Omental fat pad (tissue), 4 donors: ENCODE data around the gene NPPA. TPM values are rescaled to one million over a fixed set of nuclear protein-coding genes. Genes with fewer than 3 reads are reported as not detected.
A peak's percentile ranks its signal among the peaks of the same experiment; 100 is the strongest.
"Not testable (repeated sequence)": the region's sequence is repeated elsewhere in the genome, so short reads cannot be mapped to it uniquely, and the experiment has no call there.

ENCODE experiments used
- ATAC-seq: fragments of 150-250 bp; one replicate; pipeline ENCODE4 v1.9.1; 2016; ENCODE audit warnings: mild to moderate bottlenecking, moderate library complexity; ENCODE audit not compliant: low FRiP score
- DNase-seq: peaks from one replicate; pipeline ENCODE4 v3.0.0-alpha.2; 2019; ENCODE audit warnings: low spot score
- CTCF ChIP-seq, 3 donors: fragments of 450-650 bp; IDR thresholded peaks; one replicate each; pipeline ENCODE4 v1.5.1; 2016 to 2017; ENCODE audit warnings: antibody characterized with exemption in 3 of 3, mild to moderate bottlenecking in 3 of 3, moderate library complexity in 2 of 3
- total RNA-seq, 4 donors: library from RNA; depleted of rRNA; stranded (reverse); fragments of >200 nt; gene quantifications; one replicate each; pipeline ENCODE4 v1.1.0, GENCODE V29; 2016

The NPPA gene
- total RNA-seq, 4 donors from 2014 or later, result not detected

- ATAC-seq (no peak), DNase-seq (no peak)
These were observed 40.5 kb downstream of the NPPA start for GRCh38 chr1:11807133-11807532.

GRCh38 chr1:11806307-11806936 lies 41.2 kb downstream of the NPPA start:
- no peak for TF ChIP-seq CTCF (IDR thresholded peaks at IDR 0.05)
- DNase-seq, result no peak
- ATAC-seq, result peak; percentile 20

More at GRCh38 chr1:11807133-11807532, 40.5 kb downstream of the NPPA start:
- no peak for TF ChIP-seq CTCF (IDR thresholded peaks at IDR 0.05)

GRCh38 chr1:11805422-11806306 lies 41.9 kb downstream of the NPPA start, which contains the start of the genes CLCN6 and MTHFR:
Gene CLCN6, plus strand, starts transcription at chr1:11806191. Its CDS starts 72 bp downstream, at chr1:11806263.
Gene MTHFR, minus strand, starts transcription at chr1:11805964. Its CDS starts 2,848 bp downstream, at chr1:11803116.
- TF ChIP-seq CTCF (IDR thresholded peaks at IDR 0.05), result no peak
- DNase-seq (peak; percentile 94), ATAC-seq (peak; percentile 90)

- no peak for DNase-seq
- TF ChIP-seq CTCF (IDR thresholded peaks at IDR 0.05), result no peak
- peak; percentile 27 for ATAC-seq
These were observed 42.7 kb downstream of the NPPA start for GRCh38 chr1:11804666-11805421.

- not testable (repeated sequence) for DNase-seq, ATAC-seq
These were observed 43.5 kb downstream of the NPPA start for GRCh38 chr1:11803924-11804665.

GRCh38 chr1:11802973-11803885 lies 44.4 kb downstream of the NPPA start:
- ATAC-seq (peak; percentile 62), DNase-seq (peak; percentile 71)
- no peak for TF ChIP-seq CTCF (IDR thresholded peaks at IDR 0.05)
